K562 (cell line): ENCODE measurements around the gene BTBD17. TPM values are rescaled to one million over a fixed set of nuclear protein-coding genes. Genes with fewer than 3 reads are reported as not detected.

ENCODE experiments used
- CXXC5 ChIP-seq: fragments of 250-450 bp; sonication (Bioruptor Pico); IDR thresholded peaks from 2 replicates; pipeline ENCODE4 v1.8.0; 2022; ENCODE audit warnings: inconsistent platforms, mild to moderate bottlenecking, moderate library complexity
- E2F3 ChIP-seq: fragments of 250-450 bp; sonication (Bioruptor Pico); IDR thresholded peaks from 2 replicates; pipeline ENCODE4 v1.4.0; 2020; ENCODE audit warnings: mild to moderate bottlenecking
- EP400 ChIP-seq: fragments of 450-650 bp; IDR thresholded peaks from 2 replicates; pipeline ENCODE4 v1.6.1; 2017; ENCODE audit warnings: antibody characterized with exemption, mild to moderate bottlenecking, moderate library complexity
- MAFG ChIP-seq: fragments of 450-650 bp; conservative IDR thresholded peaks from 2 replicates; pipeline ENCODE4 v1.6.1; 2016; ENCODE audit warnings: missing genetic modification characterization, missing compliant biosample characterization
- MEIS2 ChIP-seq: fragments of 450-650 bp; IDR thresholded peaks from 2 replicates; pipeline ENCODE4 v1.6.1; 2014; ENCODE audit warnings: mild to moderate bottlenecking; ENCODE audit not compliant: partially characterized antibody
- MGA ChIP-seq: fragments of 450-650 bp; IDR thresholded peaks from 2 replicates; pipeline ENCODE4 v1.6.1; 2016; ENCODE audit warnings: mild to moderate bottlenecking, moderate library complexity
- MTA3 ChIP-seq: fragments of 450-650 bp; formaldehyde crosslinking; IDR thresholded peaks from 2 replicates; pipeline ENCODE4 v1.6.1; 2017; ENCODE audit warnings: mild to moderate bottlenecking, borderline replicate concordance
- NEUROD1 ChIP-seq: fragments of 150-350 bp; IDR thresholded peaks from 2 replicates; pipeline ENCODE4 v1.6.1; 2014; ENCODE audit warnings: borderline replicate concordance, low read length, low read depth; ENCODE audit not compliant: partially characterized antibody
- NKRF ChIP-seq: fragments of 450-650 bp; IDR thresholded peaks from 2 replicates; pipeline ENCODE4 v1.6.1; 2016; ENCODE audit warnings: borderline replicate concordance
- PRMT5 ChIP-seq: sonication (generic); formaldehyde crosslinking; IDR thresholded peaks from 2 replicates; pipeline ENCODE4 v1.5.0; 2020; ENCODE audit warnings: missing genetic modification reagents
- SUPT5H ChIP-seq: fragments of 450-650 bp; IDR thresholded peaks from 2 replicates; pipeline ENCODE4 v1.6.1; 2016
- TAF9B ChIP-seq: fragments of 450-650 bp; IDR thresholded peaks from 2 replicates; pipeline ENCODE4 v1.6.1; 2018; ENCODE audit warnings: mild to moderate bottlenecking; ENCODE audit not compliant: partially characterized antibody
- TCF3 ChIP-seq: sonication (generic); formaldehyde crosslinking; IDR thresholded peaks from 2 replicates; pipeline ENCODE4 v1.4.0; 2020; ENCODE audit warnings: mild to moderate bottlenecking, missing genetic modification reagents
- ZNF282 ChIP-seq: sonication (generic); formaldehyde crosslinking; IDR thresholded peaks from 2 replicates; pipeline ENCODE4 v1.8.1; 2023; ENCODE audit warnings: missing genetic modification reagents
- ZNF586 ChIP-seq: fragments of 450-650 bp; formaldehyde crosslinking; conservative IDR thresholded peaks from 2 replicates; pipeline ENCODE4 v1.4.0; 2020; ENCODE audit warnings: mild to moderate bottlenecking, moderate library complexity
- ZNF707 ChIP-seq: fragments of 250-450 bp; sonication (Bioruptor Pico); conservative IDR thresholded peaks from 2 replicates; pipeline ENCODE4 v1.8.0; 2022; ENCODE audit warnings: inconsistent platforms, mild to moderate bottlenecking, moderate library complexity
- ZNF780A ChIP-seq: fragments of 250-450 bp; sonication (Bioruptor Pico); IDR thresholded peaks from 2 replicates; pipeline ENCODE4 v1.5.0; 2021; ENCODE audit warnings: mild to moderate bottlenecking
- polyA plus RNA-seq, 8 experiments: library from polyadenylated mRNA; depleted of rRNA in 4 of 8; stranded (reverse) in 5 of 8; unstranded in 3 of 8; fragments of >200 nt; fragmentation: Nextera tagmentation in 2 of 8; fragmentation: Illumina TruSeq in 1 of 8; extraction: Ambion mirVana in 2 of 8; extraction: Trizol in 1 of 8; gene quantifications; 2 replicates each; pipeline versions ENCODE4 v1.2.1 to v1.2.3, GENCODE V29; 2011 to 2014; ENCODE audit warnings: inconsistent platforms in 1 of 8, missing spikeins in 1 of 8
- total RNA-seq, 7 experiments: library from RNA; depleted of rRNA in 6 of 7; stranded (reverse); fragments of >200 nt in 6 of 7; fragmentation: Illumina TruSeq in 2 of 7; extraction: Trizol in 2 of 7; gene quantifications; 2 replicates each; pipeline versions ENCODE4 v1.2.1 to v1.2.3, GENCODE V29; 2011 to 2021; ENCODE audit warnings: low replicate concordance in 1 of 7

The BTBD17 gene
- total and polyA plus RNA-seq, 9 of the 15 experiments (the other 6 are each of a cell fraction or from before 2014, with no cell fraction given) = not detected

- TF ChIP-seq MGA (no peak), NKRF (no peak), ZNF586 (CRISPR knock-in tag) (no peak), ZNF282 (no peak), NEUROD1 (no peak), TCF3 (CRISPR knock-in tag) (peak; percentile 95), SUPT5H (no peak), TAF9B (peak; percentile 34), E2F3 (no peak), MEIS2 (peak; percentile 94), CXXC5 (CRISPR knock-in tag) (peak; percentile 96), ZNF780A (CRISPR knock-in tag) (no peak), MTA3 (no peak), EP400 (no peak), PRMT5 (CRISPR knock-in tag) (no peak), ZNF707 (no peak), MAFG (tag) (no peak)
Measured at GRCh38 chr17:74332763-74333283, 28.8 kb downstream of the BTBD17 start (continued).
